Measurements from ENCODE around the gene SUCLA2.

DNA sequence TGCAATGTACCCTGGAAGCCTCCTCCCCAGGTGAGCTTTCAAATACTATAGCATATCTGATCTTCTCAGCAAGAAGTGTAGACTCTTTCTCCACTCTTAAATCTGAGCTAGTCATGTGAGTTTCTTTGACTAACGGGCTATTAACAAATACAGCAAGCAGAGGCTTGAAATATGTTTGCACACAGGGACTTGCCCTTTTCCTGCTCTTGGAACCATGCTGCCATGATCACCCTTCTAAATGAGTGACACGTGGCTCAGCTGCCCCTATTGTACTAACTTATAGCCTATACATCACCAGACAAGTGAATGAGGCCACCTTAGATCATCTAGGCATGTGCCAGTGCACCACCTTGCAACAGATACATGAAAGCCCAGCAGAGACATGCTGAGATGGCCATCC, 13.3 kb upstream of the SUCLA2 start:
- TF ChIP-seq, protein P1, sequence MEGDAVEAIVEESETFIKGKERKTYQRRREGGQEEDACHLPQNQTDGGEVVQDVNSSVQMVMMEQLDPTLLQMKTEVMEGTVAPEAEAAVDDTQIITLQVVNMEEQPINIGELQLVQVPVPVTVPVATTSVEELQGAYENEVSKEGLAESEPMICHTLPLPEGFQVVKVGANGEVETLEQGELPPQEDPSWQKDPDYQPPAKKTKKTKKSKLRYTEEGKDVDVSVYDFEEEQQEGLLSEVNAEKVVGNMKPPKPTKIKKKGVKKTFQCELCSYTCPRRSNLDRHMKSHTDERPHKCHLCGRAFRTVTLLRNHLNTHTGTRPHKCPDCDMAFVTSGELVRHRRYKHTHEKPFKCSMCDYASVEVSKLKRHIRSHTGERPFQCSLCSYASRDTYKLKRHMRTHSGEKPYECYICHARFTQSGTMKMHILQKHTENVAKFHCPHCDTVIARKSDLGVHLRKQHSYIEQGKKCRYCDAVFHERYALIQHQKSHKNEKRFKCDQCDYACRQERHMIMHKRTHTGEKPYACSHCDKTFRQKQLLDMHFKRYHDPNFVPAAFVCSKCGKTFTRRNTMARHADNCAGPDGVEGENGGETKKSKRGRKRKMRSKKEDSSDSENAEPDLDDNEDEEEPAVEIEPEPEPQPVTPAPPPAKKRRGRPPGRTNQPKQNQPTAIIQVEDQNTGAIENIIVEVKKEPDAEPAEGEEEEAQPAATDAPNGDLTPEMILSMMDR (IDR thresholded peaks at IDR 0.05; ENCODE audit: low read depth, low read length) = no peak
- TF ChIP-seq POLR2A (IDR thresholded peaks at IDR 0.05; ENCODE audit: extremely low read depth, insufficient read length) = no peak

All from NB4 (cell line).